Fibroblast of gingiva (primary cell): ENCODE measurements around the gene NTNG2.
"Not testable (repeated sequence)": the region's sequence is repeated elsewhere in the genome, so short reads cannot be mapped to it uniquely, and the experiment has no call there.

ENCODE experiments used
- DNase-seq: peaks from one replicate; pipeline ENCODE4 v3.0.0-alpha.2; 2011; ENCODE audit warnings: low read depth

NTNG2 gene

GRCh38 chr9:132266017-132266416, 104.2 kb downstream of the NTNG2 start:
- no peak for DNase-seq

GRCh38 chr9:132267660-132268059, 105.8 kb downstream of the NTNG2 start:
- DNase-seq: no peak

- DNase-seq: peak; percentile 48
Measured at GRCh38 chr9:132268725-132269352, 107.0 kb downstream of the NTNG2 start.

- DNase-seq: not testable (repeated sequence)
Measured at GRCh38 chr9:132269704-132270516, 108.1 kb downstream of the NTNG2 start.

- DNase-seq: no peak
Measured at GRCh38 chr9:132274861-132275260, 113.0 kb downstream of the NTNG2 start.

GRCh38 chr9:132283165-132283564, 121.3 kb downstream of the NTNG2 start:
- DNase-seq: no peak

- no peak for DNase-seq
Measured at GRCh38 chr9:132283863-132284262, 122.0 kb downstream of the NTNG2 start.

GRCh38 chr9:132287256-132287760, 125.5 kb downstream of the NTNG2 start:
- DNase-seq: no peak

- DNase-seq: peak; percentile 8
Measured at GRCh38 chr9:132288361-132288760, 126.5 kb downstream of the NTNG2 start.

GRCh38 chr9:132288966-132289365, 127.1 kb downstream of the NTNG2 start:
- DNase-seq: no peak

DNA sequence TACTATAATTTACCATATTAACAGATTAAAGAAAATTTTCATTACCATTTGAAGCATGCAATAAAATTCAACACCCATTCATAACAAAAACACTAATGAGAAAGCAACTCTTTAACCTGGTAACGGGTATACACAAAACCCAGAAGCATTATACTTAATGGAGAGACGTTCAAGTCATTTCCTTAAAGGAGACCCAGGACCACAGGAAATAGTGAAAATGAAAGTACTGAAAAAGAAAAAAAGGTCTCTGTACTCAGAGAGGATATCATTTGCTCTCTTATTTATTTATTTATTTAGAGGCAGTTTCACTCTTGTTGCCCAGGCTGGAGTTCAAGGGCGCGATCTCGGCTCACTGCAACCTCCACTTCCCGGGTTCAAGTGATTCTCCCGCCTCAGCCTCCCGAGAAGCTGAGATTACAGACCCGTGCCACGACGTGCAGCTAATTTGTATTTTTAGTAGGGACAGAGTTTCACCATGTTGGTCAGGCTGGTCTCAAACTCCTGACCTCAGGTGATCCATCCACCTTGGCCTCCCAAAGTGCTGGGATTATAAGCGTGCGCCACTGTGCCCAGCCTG, 131.4 kb downstream of the NTNG2 start:
- DNase-seq: no peak
